ENCODE results near the gene TEX38.

TEX38 gene

DNA sequence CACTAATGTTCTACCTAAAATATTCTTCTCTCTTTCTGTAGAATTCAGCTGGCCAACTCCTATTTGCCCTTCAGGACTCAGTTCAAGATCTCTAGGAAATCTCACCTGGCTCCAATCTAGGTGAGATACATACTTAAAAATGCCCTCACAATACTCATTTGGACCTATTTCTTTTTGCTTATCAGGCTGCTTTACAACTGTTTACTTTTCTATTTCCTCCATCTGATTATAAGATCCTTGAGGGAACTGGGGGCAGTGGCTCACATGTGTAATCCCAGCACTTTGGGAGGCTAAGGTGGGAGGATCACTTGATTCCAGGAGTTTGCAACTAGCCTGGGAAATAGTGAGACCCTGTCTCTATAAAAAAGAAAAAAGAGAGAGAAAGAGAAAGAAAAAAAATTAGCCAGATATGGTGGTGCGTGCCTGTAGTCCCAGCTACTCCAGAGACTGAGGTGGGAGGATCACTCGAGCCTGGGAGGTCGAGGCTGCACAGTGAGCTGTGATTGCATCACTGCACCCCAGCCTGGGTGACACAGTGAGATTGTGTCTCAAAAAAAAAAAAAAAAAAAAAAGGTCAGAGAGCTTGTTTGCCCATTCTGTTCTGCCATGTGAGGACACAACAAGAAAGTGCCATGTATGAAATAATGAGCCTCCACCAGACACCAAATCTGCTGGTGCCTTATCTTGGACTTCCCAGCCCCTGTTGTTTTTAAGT is 32.4 kb downstream of the TEX38 start:
- TF ChIP-seq CTCF (IDR thresholded peaks at IDR 0.05; ENCODE audit: insufficient read depth, missing control alignments): no peak
- no peak for DNase-seq (ENCODE audit: insufficient read length, low spot score)
- FAIRE-seq: no peak

DNA sequence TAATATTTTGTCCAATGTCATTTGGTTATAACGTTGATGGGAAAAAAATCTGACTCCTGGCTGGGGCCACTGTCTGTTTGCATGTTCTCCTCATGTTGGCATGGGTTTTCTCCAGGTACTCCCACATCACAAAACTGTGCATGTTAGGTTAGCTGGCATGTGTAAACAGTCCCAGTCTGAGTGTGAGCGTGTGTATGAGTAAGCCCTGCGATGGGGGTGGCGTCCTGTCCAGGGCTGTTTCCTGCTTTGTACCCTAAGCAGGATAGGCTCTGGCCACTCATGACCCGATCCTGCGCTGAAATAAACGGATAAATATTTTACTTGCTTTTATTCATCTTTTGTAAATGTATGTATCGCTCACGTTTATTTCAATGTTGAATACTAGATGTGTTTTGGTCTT is 33.8 kb downstream of the TEX38 start:
- FAIRE-seq: no peak
- no peak for TF ChIP-seq CTCF (IDR thresholded peaks at IDR 0.05; ENCODE audit: insufficient read depth, missing control alignments)
- DNase-seq (ENCODE audit: insufficient read length, low spot score): no peak

DNA sequence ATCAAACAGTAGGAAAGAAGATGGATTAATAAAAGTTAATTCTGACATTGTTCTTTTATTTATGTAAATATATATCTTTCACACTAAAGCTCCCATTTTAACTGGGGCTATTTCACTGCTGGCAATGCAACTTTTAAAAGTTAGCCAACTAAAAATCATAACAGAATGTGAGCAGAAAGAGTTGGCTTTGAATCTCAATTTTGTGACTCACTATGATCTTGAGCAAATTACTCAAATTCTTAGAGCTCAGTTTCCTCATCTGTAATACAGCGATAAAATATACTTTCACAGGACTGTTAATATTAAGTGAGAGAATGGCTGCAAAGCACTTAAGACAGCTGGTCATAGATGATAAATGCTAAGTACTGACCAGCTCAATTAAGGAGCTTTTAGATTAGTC is 36.5 kb downstream of the TEX38 start:
- no peak for FAIRE-seq
- no peak for DNase-seq (ENCODE audit: insufficient read length, low spot score)
- TF ChIP-seq CTCF (IDR thresholded peaks at IDR 0.05; ENCODE audit: insufficient read depth, missing control alignments): no peak

GRCh38 chr1:46714976-46715375 is 43.3 kb downstream of the TEX38 start:
- TF ChIP-seq CTCF (IDR thresholded peaks at IDR 0.05; ENCODE audit: insufficient read depth, missing control alignments): no peak
- FAIRE-seq (no peak), DNase-seq (ENCODE audit: insufficient read length, low spot score) (no peak)

DNA sequence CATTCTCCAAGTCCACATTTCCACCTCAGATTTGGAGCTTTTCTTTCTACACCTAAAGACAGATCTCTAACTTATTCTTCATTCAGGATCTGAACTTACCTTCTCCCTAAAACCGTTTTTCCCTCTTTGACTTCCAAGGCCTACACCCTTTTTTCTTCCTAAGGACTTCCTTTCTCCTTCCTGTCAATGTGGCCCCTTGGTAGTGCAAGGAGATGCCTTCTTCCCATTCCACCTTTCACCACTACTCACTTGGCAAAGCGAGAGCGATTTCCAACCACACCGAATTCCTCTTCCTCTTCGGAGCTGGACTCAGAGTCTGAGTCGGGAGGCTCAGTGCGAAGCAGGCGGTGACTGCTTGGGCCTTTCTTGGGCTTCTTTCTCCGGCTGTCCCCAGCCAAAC is 46.0 kb downstream of the TEX38 start:
- no peak for TF ChIP-seq CTCF (IDR thresholded peaks at IDR 0.05; ENCODE audit: insufficient read depth, missing control alignments)
- FAIRE-seq (no peak), DNase-seq (ENCODE audit: insufficient read length, low spot score) (no peak)

DNA sequence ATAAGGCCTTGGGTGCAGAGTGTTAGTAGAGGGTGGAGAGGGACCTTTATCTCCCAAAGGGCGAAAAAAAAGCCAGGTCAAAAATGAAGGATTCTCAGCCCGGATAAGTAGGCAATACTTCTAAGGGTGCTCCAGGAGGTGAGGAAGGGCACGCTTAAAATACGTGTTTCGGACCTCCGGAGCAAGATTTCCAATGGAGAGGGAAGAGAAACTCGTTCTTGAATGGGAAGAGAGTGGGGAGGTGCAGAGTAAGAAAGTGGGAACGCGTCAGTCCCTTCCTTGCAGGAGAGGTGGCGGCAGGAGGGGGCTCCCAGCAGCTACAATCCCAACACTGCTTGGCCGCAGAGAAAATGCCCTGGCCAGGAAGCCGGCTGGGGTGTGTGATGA is 46.7 kb downstream of the TEX38 start:
- TF ChIP-seq CTCF (IDR thresholded peaks at IDR 0.05; ENCODE audit: insufficient read depth, missing control alignments): no peak
- no peak for FAIRE-seq

DNA sequence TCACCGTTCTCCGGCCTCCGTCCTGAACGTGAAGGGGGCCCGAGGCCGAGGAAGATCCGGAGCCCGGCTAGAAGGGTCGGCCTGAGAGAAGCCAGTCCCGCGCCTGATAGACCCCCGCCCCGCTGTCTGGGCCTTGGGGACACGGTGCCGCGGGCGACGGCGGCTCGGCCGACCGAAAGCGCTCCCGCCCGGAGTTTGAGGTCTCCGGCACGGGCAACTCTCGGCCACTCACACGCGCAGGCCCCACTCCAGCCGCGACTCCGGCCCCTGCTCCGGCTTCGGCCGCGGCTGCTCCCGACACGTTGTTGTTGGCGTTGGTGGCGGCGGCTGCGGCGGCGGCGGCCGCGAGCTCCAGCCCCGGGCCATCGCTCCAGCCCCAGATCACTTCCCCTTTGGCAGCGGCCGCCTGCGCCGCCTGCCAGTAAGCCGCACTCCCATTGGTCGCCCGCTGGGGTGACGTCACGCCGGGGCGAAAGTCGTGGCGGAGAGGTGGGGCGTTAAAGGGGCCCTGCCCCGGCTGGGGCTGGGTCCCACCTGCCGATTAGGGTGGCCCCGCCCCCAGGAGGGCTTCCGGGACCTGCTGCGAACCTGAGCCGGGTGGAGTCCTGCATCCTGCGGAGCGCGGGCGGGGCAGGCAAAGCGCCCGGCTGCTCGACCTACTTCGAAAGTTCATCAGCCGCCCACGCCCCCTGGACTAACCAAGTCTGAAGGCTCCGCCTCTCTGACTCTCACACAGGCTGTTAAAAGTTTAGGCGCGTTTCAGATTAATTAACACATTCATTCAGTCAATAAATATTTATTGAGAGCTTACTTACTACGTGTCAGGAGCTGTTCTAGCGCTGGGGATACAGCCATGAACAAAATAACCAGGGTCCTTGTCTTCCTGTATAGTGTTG is 47.3 kb downstream of the TEX38 start, which contains the start of gene EFCAB14:
EFCAB14 (minus strand) TSS at position 388 of the 896 bp plus-strand sequence. CDS start 1,027 bp downstream, outside the sequence.
- FAIRE-seq (no peak), DNase-seq (ENCODE audit: insufficient read length, low spot score) (peak; percentile 78)
- TF ChIP-seq CTCF (IDR thresholded peaks at IDR 0.05; ENCODE audit: insufficient read depth, missing control alignments): no peak

More for the DNA sequence above, 46.7 kb downstream of the TEX38 start:
- no peak for DNase-seq (ENCODE audit: insufficient read length, low spot score)

Measured in D721Med (cell line).